ENCODE results near the gene TGFB2.
"Not testable (repeated sequence)": the region's sequence is repeated elsewhere in the genome, so short reads cannot be mapped to it uniquely, and the experiment has no call there.

Gene TGFB2
- 0 to 0.28 reads per million in 2 donors for total RNA-seq

DNA sequence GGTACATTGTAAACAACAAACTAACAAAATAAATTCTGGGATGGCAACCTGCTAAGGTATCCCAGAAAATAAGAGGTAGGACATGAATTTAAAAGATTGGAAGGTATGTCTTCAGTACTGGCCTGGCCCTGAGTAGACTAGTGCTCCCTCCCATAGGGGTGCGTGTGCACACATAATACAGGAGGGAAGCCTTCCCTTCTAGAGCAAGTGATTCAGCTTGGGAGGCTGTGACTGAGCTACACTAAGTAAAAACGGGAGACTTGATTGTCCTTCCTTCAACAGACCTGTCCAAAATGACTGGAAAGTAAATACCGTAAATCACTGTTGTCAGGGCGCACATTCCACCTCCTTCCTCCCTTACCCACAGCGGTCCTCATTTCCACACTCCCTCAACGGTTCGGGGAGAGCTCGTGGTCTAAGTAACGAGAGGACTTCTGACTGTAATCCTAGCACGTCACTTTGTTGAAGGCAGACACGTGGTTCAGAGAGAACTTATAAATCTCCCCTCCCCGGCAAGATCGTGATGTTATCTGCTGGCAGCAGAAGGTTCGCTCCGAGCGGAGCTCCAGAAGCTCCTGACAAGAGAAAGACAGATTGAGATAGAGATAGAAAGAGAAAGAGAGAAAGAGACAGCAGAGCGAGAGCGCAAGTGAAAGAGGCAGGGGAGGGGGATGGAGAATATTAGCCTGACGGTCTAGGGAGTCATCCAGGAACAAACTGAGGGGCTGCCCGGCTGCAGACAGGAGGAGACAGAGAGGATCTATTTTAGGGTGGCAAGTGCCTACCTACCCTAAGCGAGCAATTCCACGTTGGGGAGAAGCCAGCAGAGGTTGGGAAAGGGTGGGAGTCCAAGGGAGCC lies at the start of gene TGFB2:
Gene TGFB2, plus strand, starts transcription at position 523 of the 859 bp plus-strand sequence. CDS start 1,366 bp downstream, outside the sequence.
- no peak for DNase-seq

DNA sequence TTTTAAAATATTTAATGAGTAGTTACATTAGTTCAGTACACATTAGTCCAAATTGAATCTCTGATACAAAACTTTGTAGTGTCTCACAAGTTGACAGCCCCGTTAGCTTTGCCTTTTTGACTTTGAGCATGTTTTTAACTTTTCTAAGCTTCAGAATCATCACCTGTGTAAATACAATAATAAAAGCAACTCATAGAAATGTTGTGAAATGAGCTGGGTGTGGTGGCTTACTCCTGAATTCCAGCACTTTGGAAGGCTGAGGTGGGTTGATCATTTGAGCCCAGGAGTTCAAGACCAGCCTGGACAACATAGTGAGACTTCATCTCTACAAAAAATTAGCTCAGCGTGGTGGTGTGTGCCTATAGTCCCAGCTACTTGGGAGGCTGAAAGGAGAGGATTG lies 49.0 kb upstream of the TGFB2 start:
- DNase-seq = no peak

DNA sequence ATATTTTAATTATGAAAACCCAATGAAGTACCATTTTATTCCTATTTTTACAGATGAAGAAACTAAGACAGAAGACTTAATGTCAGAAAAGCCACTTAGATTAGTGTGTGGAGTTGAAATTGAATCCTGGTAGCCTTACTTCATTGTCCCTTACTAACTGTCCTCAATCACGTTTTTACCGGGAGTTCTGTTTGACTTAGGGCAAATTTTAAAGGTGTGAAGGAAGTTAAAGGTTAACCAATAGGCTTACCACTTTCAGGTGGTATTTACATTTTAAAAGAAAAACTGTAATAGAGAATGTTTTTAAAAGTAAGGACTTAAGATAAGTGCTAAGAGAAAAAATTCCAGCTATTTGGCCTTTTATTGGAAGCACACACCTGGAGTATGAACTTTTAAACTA lies 47.7 kb upstream of the TGFB2 start:
- DNase-seq = no peak

DNA sequence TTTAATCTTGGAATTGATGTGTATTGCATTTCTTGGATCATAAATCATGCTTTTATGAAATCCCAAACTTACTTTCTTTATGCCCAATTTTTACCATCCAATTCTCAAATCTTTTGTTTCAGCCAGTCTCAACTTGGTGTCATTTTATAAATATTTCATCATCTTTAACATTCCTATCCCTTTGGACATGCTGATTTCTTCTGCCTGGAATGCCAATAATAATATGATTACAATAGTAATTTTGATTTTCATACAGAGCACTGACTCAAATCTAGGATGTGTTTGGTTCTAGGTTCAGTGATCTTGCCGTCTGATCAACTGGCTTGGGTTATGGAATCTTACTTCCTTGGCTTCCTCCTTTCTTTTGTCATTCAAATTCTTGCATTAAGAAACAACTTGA lies 47.3 kb upstream of the TGFB2 start:
- no peak for DNase-seq

DNA sequence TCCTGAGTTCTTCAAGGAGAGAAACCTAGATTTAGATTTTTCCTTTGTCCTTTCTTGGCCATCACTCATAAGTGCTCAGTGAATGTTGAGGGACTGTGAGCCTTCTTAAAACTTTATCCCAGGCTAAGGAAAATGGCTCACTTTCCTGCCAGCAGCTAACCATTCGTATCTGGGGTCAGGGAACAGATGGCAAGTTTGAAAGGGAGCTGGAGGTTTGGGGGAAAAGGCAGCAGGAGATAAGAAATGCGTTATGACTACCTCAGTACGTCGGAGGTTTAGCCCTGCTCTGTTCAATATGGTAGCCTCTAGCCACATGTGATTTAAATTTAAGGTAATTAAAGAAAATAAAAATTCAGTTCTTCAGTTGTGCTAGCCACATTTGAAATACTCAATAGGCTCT lies 46.7 kb upstream of the TGFB2 start:
- no peak for DNase-seq

DNA sequence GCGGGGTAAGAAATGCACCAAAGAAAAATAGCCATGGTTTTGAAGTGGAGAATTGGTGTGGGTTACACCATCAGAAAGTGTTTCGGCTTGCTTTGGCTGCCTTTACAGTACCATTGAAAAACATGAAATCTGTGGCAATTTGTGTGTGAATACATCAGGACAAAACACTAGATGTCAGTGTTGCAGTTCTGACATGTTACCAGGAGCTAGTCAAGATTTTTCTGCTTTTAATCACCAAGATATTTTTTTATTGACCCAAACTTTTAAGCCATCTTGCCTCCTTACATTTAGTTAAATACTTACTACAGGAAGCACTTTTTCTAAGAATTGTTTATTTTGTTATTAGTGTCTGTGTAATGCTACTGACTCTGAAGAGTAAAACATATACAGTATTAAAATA lies 45.7 kb upstream of the TGFB2 start:
- DNase-seq = no peak

DNA sequence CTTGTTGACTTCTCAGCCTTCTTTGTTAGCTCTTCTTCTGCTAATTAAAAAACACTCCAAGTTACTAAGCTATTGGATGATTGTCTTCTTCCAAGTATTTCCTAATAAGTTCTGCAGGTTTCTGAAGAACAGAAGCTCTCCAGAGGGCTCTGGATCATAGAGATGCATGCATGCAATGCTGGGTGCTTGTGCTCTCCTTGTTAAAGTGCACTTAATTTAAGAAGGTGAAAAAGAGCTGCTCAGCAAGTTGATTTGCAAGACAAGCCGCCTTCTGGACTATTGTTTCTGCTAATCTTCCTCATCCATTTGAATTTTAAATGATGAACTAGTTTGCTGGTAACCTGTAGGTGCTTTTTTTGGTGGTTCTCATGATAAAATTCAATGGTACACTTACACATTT lies 43.9 kb upstream of the TGFB2 start:
- DNase-seq = no peak

DNA sequence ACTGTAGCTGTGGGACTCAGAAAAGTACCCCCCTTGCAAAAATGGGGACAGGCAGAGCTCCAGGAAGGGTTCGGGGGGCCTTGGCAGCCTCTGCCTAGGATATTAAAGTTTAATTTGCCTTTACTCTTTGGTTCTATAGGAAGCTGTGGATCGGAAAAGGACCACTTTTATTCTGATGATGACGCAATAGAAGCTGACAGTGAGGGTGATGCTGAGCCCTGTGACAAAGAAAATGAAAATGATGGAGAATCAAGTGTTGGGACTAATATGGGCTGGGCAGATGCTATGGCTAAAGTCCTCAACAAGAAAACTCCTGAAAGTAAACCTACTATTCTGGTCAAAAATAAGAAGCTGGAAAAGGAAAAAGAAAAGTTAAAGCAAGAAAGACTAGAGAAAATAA lies 43.0 kb upstream of the TGFB2 start:
- DNase-seq = no peak

DNA sequence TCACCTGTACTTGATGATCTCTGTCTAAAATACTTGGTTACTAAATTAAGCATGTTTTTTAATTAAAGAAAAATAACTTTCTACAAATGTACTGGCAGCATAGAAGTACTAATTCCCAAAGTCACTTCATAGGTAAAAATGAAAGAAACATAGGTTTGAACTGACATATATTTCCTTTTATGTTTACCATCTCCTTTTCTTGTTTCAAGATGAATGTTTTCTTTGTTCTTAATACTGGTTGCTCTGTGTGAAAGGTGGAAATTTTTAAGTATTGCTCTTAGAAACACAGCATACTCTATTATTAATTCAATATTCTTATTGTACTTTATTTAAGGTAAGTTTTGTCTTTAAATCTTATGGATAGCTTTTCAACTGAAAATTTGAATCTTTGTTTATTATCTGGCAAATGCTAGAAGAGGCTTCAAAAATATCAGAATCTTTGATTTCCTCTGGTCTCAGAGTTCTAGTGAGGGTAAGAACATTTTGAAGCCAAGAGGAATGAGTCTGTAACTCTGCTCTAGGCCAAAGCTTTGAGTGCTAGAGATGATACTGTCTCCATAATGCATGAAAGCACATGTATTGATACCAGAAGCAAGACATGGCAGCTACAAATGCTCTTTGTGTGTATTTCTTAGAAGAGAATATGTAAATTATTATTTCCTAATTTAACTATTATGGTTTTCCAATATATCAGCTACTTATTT lies 41.8 kb upstream of the TGFB2 start:
- no peak for DNase-seq

DNA sequence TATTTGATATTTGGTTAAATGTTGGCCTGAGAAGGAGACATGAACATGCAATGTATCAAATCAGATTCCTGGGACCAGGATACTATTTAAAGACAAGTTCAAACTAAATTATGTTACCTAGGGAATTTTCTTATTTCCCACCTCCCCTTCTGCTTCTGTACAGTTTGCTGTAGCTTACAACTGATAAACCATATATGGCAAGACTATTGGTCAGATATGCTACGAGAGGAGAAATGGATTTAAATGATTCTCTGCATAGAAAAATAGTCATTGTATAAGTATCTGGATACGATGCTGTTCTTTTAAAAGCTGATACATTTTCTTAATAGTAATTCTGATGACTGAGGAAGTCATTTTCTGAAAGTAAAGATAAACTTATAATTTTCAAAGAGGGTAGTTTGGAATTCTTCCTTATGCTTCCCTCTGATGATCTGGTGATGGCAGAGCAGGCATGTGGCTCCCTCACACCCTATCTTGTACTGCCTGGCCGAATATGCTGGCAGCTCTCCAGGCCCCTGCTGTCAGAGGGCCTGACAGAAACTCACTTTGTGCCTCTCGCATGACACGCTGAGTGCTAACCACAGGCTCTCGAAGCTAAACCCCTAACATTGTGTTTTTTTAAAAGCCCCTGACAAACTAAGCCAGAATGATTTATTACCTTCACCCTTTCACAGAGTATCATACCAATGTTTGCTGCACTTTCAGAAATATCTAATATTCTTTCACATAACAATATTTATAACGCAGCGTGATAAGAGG lies 40.7 kb upstream of the TGFB2 start:
- DNase-seq = no peak

DNA sequence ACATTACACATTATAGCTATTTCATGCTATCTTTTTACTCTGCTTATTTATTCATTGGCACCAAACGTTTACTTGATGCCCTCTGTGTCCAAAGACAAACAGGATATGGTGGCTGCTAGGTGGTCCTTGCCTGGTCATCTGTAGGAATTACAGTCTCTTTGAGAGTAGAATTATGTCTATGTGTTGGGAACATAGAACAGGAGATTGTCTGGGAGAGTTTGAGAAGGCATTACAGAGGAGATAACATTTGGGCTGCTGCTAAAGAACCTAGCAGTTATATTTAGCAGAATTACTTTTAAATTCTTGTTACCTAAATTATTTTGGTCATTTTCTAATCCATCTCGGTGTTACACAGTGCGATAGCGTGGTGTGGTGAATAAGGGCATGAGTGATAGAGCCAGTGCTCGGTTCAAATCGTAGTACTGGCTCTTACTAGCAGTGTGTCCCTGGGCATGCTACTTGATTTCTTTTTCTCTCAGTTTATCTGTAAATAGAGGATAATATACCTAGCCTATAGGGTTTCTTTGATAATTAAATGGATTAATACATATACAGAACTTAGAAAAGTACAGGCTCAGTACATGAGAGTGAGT lies 39.6 kb upstream of the TGFB2 start:
- no peak for DNase-seq

DNA sequence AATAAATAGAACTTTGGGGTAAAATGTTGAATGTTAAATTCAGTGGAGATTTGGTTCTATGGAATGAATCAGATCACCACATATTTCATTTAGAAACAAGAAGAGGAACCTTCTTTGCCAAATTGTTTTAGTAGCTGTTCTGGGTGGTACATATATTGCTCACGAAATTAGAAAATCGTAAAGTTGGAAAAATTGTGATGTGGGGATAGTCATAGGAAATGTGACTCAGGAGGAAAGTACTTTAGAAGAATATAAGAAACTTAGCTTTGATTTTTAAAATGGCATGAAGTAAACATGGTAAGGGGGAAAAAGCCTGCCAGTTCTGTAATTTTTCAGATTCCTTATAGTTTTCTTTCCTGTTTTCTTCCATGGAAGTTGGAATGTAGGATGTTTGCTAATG lies 32.6 kb upstream of the TGFB2 start:
- DNase-seq = no peak

DNA sequence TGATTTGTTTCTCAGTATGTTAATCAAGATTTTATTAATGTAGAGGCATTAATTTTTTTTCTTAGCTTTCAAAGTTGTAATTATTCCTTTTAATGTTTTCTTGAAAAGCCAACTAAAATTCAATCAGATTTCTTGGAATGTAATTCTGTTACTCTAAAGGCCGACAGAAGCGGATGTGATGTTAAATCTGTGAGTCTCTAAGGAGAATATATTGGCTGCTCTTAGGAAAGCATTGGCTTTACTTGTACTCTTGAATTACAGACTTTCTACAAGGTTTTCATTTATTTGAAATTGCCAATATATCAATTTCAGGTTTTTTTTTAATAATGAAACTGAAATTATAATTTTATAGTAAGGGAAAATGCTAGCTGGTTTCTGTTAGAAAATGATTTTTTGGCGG lies 30.8 kb upstream of the TGFB2 start:
- no peak for DNase-seq

DNA sequence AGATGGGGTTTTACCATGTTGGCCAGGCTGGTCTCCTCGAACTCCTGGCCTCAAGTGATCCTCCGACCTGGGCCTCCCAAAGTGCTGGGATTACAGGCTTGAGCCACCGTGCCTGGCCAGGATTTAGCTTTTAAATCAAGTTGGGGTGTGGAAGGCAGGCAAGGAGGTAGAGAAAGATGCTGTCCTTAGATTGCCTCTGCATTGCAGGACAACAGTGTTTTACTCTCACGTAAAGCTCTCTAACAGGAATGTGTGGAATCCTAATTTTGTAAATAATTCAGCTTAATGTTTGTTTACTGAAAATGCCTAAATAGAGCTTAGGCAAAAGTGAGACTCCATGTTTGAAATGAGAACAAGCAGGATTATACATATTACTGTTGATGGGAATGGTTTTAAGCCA lies 29.5 kb upstream of the TGFB2 start:
- DNase-seq = no peak

DNA sequence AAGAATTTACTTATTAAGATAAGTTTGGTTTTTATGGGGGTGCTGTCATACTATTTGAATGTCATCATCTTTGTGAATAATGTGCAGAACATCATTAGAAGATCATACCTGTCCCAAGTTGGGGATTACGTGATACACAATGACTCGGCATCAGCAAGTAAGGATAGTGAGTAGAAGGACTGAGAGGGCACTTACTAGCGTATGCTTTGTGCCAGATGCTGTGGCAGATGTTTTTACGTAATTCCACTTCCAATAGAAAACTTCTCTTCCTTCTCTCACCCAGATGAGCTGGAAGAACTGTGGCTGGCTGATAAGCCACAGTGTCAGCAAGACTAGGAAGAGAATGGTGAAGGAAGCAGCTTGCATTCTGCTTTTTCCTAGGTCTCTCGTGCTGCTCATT lies 28.1 kb upstream of the TGFB2 start:
- DNase-seq = no peak

DNA sequence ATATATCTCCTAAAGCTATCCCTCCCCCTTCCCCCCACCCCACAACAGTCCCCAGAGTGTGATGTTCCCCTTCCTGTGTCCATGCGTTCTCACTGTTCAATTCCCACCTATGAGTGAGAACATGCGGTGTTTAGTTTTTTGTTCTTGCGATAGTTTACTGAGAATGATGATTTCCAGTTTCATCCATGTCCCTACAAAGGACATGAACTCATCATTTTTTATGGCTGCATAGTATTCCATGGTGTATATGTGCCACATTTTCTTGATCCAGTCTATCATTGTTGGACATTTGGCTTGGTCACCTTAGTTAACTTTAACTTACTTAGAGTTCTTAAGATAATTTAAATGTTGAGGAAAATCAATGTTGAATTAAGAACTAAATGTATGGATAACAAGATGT lies 25.0 kb upstream of the TGFB2 start:
- DNase-seq = not testable (repeated sequence)

DNA sequence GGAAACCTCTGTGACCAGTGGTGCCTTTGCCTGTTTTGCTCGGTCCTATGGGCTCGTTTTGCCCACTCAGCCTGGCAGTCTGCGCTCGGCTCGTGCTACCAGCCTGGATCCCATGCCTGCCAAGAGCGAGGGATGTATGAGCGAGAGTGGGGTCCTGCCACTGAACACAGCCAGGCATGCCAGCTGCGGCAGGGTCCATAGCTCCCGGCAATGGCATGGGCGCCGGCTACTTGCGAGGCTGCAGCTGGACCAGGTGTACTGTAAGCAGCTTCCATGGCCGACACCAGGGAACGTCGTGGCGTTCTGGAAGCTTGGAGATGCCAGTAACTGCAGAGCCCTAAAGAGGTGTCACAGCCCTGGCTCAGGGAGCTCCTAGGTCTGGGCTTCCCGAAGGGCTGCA lies 22.4 kb upstream of the TGFB2 start:
- no peak for DNase-seq

DNA sequence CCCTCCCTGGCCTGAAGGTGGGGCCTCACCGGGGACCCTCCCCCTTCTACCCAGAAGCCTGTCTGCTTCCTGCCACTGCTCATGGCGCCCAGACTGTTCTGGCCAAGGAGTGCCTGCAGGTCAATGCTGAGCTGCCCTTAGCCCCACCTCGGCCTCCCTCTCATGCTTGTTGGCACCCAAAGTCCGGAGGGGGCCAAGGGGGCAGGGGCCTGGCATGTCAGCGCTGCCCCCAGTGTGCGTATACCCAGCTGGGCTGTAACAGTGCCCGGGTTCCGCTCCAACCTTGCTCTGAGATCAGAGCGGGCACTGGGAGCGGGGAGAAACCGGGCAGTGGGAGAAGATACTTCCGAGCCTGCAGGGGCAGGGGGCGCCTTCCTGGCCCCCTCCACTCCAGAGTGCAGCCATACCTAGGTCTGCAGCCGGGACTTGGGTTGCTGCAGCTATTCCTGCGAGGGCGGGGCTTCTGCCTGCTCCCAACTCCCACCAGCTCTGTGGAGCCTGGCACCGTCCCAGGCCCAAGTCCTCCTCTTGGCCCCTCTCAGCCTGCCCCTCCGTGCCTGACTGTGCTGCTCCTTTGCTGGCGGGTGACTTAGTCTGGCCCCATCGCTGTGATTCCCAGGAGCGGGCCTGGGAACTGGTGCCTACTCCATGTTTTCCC lies 21.4 kb upstream of the TGFB2 start:
- no peak for DNase-seq

DNA sequence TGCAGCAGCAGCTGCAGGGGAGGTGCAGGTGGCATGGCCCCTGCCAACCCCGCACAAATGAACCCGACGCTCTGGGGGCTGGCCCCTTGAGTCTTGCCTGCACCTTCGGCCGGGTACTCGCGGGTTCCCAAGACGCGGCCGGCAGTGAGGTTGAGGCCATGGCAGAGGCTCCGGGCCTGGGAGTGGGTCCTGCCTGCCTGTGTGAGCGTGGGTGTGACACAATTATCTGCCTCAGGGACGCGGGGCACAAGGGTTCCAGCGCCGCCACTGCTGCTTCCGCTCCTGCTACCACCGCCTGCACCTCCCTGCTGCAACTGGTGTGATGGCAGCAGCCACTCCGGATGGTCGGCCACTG lies 20.9 kb upstream of the TGFB2 start:
- no peak for DNase-seq

DNA sequence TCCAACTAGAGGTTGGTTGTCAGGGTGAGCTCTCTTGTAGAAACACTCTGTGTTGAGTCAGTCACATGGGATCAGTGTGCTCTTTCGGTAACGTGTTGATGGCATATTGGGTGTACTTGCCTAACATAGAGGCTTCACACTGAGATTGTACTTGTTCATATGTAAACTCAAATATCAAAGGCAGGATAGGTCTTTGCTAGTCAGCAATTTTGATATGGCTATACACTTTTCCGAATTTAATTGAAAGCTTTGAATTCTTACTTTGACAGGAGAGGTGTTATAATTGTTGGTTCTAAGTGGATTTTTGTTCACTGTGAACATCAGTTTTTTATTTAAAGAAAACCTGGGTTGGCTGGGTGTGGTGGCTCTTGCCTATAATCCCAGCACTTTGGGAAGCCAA lies 16.4 kb upstream of the TGFB2 start:
- DNase-seq = no peak

DNA sequence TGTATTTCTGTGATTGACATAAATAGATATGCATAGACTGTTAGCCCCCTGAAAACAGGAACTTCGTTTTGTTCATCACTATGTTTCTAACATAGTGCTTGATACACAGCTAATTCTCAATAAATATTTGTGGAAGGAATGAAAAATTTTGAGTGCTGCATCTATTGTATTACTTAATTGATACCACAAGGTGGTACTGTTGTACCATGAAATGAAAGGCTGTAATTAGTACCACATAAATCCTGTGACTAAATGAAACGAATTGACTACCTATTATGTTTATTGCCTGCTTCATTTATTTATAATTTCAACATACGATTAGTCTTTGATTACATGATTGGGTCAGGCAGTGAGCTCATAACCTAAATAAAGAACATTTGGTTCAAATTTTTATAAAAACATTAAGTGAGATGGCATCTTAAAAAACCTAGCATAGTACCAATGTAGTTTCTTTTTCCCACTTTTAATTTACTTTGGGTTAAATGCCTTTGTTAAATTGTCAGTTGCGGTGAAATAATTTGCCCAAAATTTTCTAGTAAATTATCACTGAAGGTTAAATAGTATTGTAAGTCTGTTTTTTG lies 15.0 kb upstream of the TGFB2 start:
- no peak for DNase-seq

DNA sequence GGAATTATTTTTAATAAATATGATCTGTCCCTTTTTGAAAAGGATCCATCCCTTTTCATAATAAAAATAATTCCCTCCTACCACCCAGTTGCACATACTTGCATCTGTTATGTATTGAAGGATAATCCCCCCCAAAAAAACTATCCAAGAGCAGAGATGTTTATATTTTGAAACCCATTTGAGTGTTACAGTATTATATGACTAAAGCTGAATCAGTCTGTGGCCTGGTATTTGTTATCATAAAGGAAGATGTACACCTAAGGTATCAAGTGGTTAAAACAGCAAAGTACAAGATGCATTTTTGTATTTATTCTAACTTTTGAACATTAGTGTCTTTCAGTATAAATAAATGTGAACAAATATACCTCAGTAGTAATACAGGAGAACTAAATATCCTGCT lies 12.7 kb upstream of the TGFB2 start:
- DNase-seq = no peak
